OCI-LY3 (cell line): ENCODE measurements around the gene NUP210L.

Source experiments
- EZH2phosphoT487 ChIP-seq: fragments of 200-600 bp; shearing (Covaris generic); IDR thresholded peaks from 2 replicates; pipeline ENCODE4 v1.6.1; 2018; ENCODE audit warnings: antibody characterized with exemption, mixed run types, low read depth
- TF ChIP-seq, protein P1 (sequence below): fragments of 200-600, 300-600 bp; sonication (generic); IDR thresholded peaks from 2 replicates; pipeline ENCODE4 v1.5.1; 2014; ENCODE audit warnings: antibody characterized with exemption, low read length, low read depth

DNA sequence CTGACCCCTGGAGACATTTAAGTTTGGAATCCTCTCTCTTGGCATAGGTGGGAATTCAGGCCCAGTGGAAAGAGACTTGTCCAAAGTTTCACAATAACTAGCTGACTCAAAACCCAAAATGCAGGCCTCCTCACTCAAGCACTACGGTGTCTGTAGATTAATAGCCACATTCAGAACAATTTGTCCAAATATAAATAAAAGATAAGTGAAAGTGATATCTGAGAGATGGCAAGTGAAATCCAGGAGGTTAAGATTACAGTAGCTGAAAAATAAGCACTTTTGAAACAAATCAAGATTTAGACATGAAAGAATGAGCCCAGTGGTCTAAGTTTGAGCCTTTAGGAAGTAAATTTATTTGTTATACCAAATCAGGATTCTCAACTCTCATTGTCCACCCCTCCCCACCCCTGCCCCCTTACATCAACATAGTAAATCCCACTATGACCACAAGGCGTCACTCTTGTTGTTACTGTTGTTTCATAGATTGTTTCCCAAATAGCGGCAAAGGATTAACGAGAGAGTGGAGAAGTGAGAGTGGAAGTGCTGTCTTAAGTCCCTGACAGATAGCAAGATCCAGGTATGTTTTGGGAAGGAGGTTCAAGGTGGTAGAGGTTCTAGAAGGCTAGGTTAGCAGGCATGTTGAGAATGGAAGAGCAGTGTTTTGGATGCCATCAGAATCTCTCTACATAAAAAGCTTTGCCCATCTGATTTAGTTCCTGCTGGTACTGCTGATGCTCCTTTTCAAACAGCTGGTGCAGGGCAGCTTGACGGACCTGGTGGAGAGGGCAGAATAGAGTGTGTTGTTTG lies 44.1 kb upstream of the NUP210L start:
- TF ChIP-seq, protein P1, sequence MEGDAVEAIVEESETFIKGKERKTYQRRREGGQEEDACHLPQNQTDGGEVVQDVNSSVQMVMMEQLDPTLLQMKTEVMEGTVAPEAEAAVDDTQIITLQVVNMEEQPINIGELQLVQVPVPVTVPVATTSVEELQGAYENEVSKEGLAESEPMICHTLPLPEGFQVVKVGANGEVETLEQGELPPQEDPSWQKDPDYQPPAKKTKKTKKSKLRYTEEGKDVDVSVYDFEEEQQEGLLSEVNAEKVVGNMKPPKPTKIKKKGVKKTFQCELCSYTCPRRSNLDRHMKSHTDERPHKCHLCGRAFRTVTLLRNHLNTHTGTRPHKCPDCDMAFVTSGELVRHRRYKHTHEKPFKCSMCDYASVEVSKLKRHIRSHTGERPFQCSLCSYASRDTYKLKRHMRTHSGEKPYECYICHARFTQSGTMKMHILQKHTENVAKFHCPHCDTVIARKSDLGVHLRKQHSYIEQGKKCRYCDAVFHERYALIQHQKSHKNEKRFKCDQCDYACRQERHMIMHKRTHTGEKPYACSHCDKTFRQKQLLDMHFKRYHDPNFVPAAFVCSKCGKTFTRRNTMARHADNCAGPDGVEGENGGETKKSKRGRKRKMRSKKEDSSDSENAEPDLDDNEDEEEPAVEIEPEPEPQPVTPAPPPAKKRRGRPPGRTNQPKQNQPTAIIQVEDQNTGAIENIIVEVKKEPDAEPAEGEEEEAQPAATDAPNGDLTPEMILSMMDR, result peak; percentile 81
- TF ChIP-seq EZH2phosphoT487, result no peak
